Esophagus (tissue), 2 donors: ENCODE data around the gene MEIS3. TPM values are rescaled to one million over a fixed set of nuclear protein-coding genes. Genes with fewer than 3 reads are reported as not detected.

ENCODE experiments used
- H3K27ac ChIP-seq, 2 donors: one replicate each; pipeline ENCODE4 v1.5.1; 2013; ENCODE audit warnings: low read depth in 2 of 2, mild to moderate bottlenecking in 2 of 2, inconsistent platforms in 1 of 2, low read length in 1 of 2, moderate library complexity in 1 of 2
- H3K27me3 ChIP-seq, 2 donors: one replicate each; pipeline ENCODE4 v1.6.1; 2013; ENCODE audit warnings: low read length in 2 of 2, control low read depth in 1 of 2, mild to moderate bottlenecking in 1 of 2; ENCODE audit not compliant: insufficient read depth in 2 of 2, control insufficient read depth in 1 of 2
- H3K36me3 ChIP-seq, 2 donors: one replicate each; pipeline ENCODE4 v1.6.1; 2013; ENCODE audit warnings: low read length in 1 of 2; ENCODE audit not compliant: control insufficient read depth in 2 of 2, insufficient read depth in 2 of 2
- H3K4me1 ChIP-seq, 2 donors: one replicate each; pipeline ENCODE4 v1.6.1; 2013; ENCODE audit warnings: low read length in 1 of 2; ENCODE audit not compliant: control insufficient read depth in 2 of 2, insufficient read depth in 2 of 2
- H3K4me3 ChIP-seq, 2 donors: one replicate each; pipeline ENCODE4 v1.5.1; 2013; ENCODE audit warnings: low read length in 2 of 2, mild to moderate bottlenecking in 2 of 2, low read depth in 1 of 2, moderate library complexity in 1 of 2
- H3K9me3 ChIP-seq, 2 donors: one replicate each; pipeline ENCODE4 v1.6.1; 2013; ENCODE audit warnings: mild to moderate bottlenecking in 2 of 2, low read depth in 1 of 2, low read length in 1 of 2, moderate library complexity in 1 of 2; ENCODE audit not compliant: control insufficient read depth in 2 of 2, insufficient read depth in 1 of 2
- WGBS, 2 donors: extraction: QIAGEN DNeasy Blood & Tissue Kit; methylation state at CpG; one replicate each; pipeline ENCODE4 v1.1.7; 2013; 5-methylcytosine and 5-hydroxymethylcytosine counted together
- polyA plus RNA-seq, 2 donors: library from polyadenylated mRNA; stranded (reverse); fragments of 200-250 nt; gene quantifications; one replicate each; pipeline ENCODE4 v1.2.3, GENCODE V29; 2013
- donor health status: healthy with polysubstance abuse.
- donor health status: Bipolar disorder and iron deficiency.

The MEIS3 gene
- polyA plus RNA-seq: 1 to 10 TPM; 4.4 to 4.7 TPM

GRCh38 chr19:47419030-47419783 is at the start of gene MEIS3:
TSS of gene MEIS3 (minus strand) at chr19:47419527. CDS start at chr19:47419081, 446 bp downstream.
- Histone ChIP-seq H3K27ac (no peak within 1 kb of the TSS), H3K4me1 (no peaks in the 10 kb centered on the region), H3K27me3 (peaks cover 8 to 21% of the 10 kb centered on the region in 2 donors), H3K4me3 (peak within 1 kb of the TSS; percentile 35 to 46), H3K36me3 (no peaks in the 10 kb centered on the region), H3K9me3 (no peaks in the 10 kb centered on the region)
- 0 to 1% methylated on average over 23 to 70 of the region's 70 CpGs for WGBS, 2 donors

- WGBS, 2 donors: 42 to 48% methylated on average over 9 of the region's 9 CpGs
- no peaks in the 10 kb centered on the region for H3K36me3 ChIP-seq
- no peak overlapping the region for H3K4me3 ChIP-seq
- H3K4me1 ChIP-seq: no peaks in the 10 kb centered on the region
- H3K27me3 ChIP-seq: peaks cover 0 to 3% of the 10 kb centered on the region in 2 donors
- peaks cover 0 to 4% of the 10 kb centered on the region in 2 donors for H3K9me3 ChIP-seq
- H3K27ac ChIP-seq: no peak overlapping the region
Measured at GRCh38 chr19:47467914-47468313, 48.6 kb upstream of the MEIS3 start.

GRCh38 chr19:47465957-47466356 is 46.6 kb upstream of the MEIS3 start:
- no peaks in the 10 kb centered on the region for H3K36me3 ChIP-seq
- H3K9me3 ChIP-seq: peaks cover 0 to 4% of the 10 kb centered on the region in 2 donors
- peaks cover 0 to 3% of the 10 kb centered on the region in 2 donors for H3K27me3 ChIP-seq
- H3K27ac ChIP-seq: no peak overlapping the region
- no peak overlapping the region for H3K4me3 ChIP-seq
- WGBS, 2 donors: 87 to 88% methylated on average over 27 of the region's 27 CpGs
- no peaks in the 10 kb centered on the region for H3K4me1 ChIP-seq

- no peaks in the 10 kb centered on the region for H3K4me1 ChIP-seq
- no peak overlapping the region for H3K27ac ChIP-seq
- H3K27me3 ChIP-seq: peaks cover 0 to 3% of the 10 kb centered on the region in 2 donors
- H3K9me3 ChIP-seq: peaks cover 0 to 4% of the 10 kb centered on the region in 2 donors
- WGBS, 2 donors: 67 to 72% methylated on average over 10 of the region's 10 CpGs
- H3K36me3 ChIP-seq: no peaks in the 10 kb centered on the region
- H3K4me3 ChIP-seq: no peak overlapping the region
Measured at GRCh38 chr19:47464675-47465419, 45.5 kb upstream of the MEIS3 start.

- 84 to 85% methylated on average over 5 of the region's 5 CpGs for WGBS, 2 donors
- no peak overlapping the region for H3K4me3 ChIP-seq
- H3K27me3 ChIP-seq: peaks cover 0 to 11% of the 10 kb centered on the region in 2 donors
- H3K27ac ChIP-seq: no peak overlapping the region
- H3K36me3 ChIP-seq: no peaks in the 10 kb centered on the region
- H3K4me1 ChIP-seq: peaks cover 0 to 6% of the 10 kb centered on the region in 2 donors
- H3K9me3 ChIP-seq: peaks cover 4 to 6% of the 10 kb centered on the region in 2 donors
Measured at GRCh38 chr19:47461876-47462275, 42.5 kb upstream of the MEIS3 start.

GRCh38 chr19:47459477-47459876 is 40.1 kb upstream of the MEIS3 start:
- WGBS, 2 donors: 90% methylated on average over 14 of the region's 14 CpGs
- H3K4me1 ChIP-seq: peaks cover 0 to 7% of the 10 kb centered on the region in 2 donors

GRCh38 chr19:47458672-47459071 is 39.3 kb upstream of the MEIS3 start:
- H3K27me3 ChIP-seq: peaks cover 0 to 11% of the 10 kb centered on the region in 2 donors
- H3K4me3 ChIP-seq: no peak overlapping the region
- H3K27ac ChIP-seq: no peak overlapping the region
- H3K4me1 ChIP-seq: peaks cover 0 to 7% of the 10 kb centered on the region in 2 donors
- WGBS, 2 donors: 22 to 46% methylated on average over 5 of the region's 5 CpGs
- no peaks in the 10 kb centered on the region for H3K36me3 ChIP-seq
- H3K9me3 ChIP-seq: peaks cover 4 to 11% of the 10 kb centered on the region in 2 donors

More at GRCh38 chr19:47459477-47459876, 40.1 kb upstream of the MEIS3 start:
- H3K4me3 ChIP-seq: no peak overlapping the region
- peaks cover 4 to 11% of the 10 kb centered on the region in 2 donors for H3K9me3 ChIP-seq
- H3K27ac ChIP-seq: no peak overlapping the region
- peaks cover 0 to 11% of the 10 kb centered on the region in 2 donors for H3K27me3 ChIP-seq
- no peaks in the 10 kb centered on the region for H3K36me3 ChIP-seq

- no peaks in the 10 kb centered on the region for H3K36me3 ChIP-seq
- 30 to 45% methylated on average over 77 of the region's 77 CpGs for WGBS, 2 donors
- peaks cover 0 to 11% of the 10 kb centered on the region in 2 donors for H3K27me3 ChIP-seq
- peaks cover 0 to 7% of the 10 kb centered on the region in 2 donors for H3K4me1 ChIP-seq
- no peak overlapping the region for H3K4me3 ChIP-seq
- H3K27ac ChIP-seq: no peak overlapping the region
- H3K9me3 ChIP-seq: peaks cover 4 to 11% of the 10 kb centered on the region in 2 donors
Measured at GRCh38 chr19:47456721-47457474, 37.6 kb upstream of the MEIS3 start.

GRCh38 chr19:47450478-47450877 is 31.2 kb upstream of the MEIS3 start:
- Histone ChIP-seq H3K4me1 (peaks cover 0 to 12% of the 10 kb centered on the region in 2 donors), H3K9me3 (peaks cover 6 to 9% of the 10 kb centered on the region in 2 donors), H3K36me3 (no peaks in the 10 kb centered on the region), H3K27ac (no peak overlapping the region), H3K4me3 (no peak overlapping the region), H3K27me3 (peaks cover 0 to 11% of the 10 kb centered on the region in 2 donors)
- 58 to 60% methylated on average over 7 of the region's 7 CpGs for WGBS, 2 donors
